ENCODE results near the gene CPA2. TPM values are rescaled to one million over a fixed set of nuclear protein-coding genes. Genes with fewer than 3 reads are reported as not detected.
A peak's percentile ranks its signal among the peaks of the same experiment; 100 is the strongest.

CPA2 gene
- polyA plus RNA-seq, 6 donors from 2014 or later: not detected

DNA sequence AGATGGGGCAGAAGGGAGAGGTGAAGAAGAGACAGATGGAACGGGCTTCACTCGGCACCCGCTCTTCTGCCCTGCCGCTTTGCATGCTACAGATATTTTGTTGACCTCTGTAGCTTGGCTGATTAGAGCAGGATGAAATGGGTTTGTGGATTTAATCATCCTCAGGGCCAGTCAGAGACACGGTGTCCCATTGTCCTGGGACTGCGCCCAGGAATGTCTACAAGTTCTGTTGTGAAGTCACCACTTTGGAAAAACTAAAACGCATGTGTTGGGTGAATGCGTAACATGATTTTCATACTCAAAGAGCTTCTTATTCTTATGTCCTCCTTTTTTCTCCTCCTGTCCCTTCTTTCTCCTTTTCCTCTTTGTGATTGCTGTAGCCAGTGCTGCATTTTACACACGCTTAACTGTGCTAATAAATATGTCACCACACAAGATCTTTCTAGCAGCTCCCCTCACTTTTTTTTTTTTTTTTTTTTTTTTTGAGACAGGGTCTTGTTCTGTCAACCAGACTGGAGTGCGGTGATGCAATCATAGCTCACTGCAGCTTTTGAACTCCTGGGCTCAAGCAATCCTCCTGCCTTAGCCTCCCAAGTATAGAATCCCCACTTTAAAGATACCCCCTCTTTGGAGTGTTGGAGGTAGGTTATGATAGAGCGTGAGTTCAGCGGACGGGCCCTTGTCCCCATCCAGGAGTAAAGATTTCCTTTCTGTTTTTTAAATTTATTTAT lies 29.7 kb downstream of the CPA2 start:
- H3K27me3 Mint-ChIP-seq: peaks cover 0 to 23% (median 0%) of the 10 kb centered on the region in 3 donors
- peaks cover 0 to 12% (median 0%) of the 10 kb centered on the region in 3 donors for H3K4me1 Mint-ChIP-seq
- no peak for DNase-seq
- H3K9me3 Mint-ChIP-seq: no peaks in the 10 kb centered on the region
- peak overlapping the region in 1 of 6 donors; percentile 73 for H3K27ac Mint-ChIP-seq
- no peak overlapping the region for H3K4me3 Mint-ChIP-seq
- ATAC-seq (ENCODE audit: low read depth in 2 of 2): no peak
- H3K36me3 Mint-ChIP-seq: no peaks in the 10 kb centered on the region

GRCh38 chr7:130297628-130298543 lies 31.2 kb downstream of the CPA2 start:
- Mint-ChIP-seq H3K4me1 (peaks cover 0 to 11% (median 0%) of the 10 kb centered on the region in 3 donors), H3K36me3 (no peaks in the 10 kb centered on the region), H3K27ac (no peak overlapping the region), H3K4me3 (no peak overlapping the region), H3K27me3 (peaks cover 0 to 20% (median 5%) of the 10 kb centered on the region in 3 donors), H3K9me3 (no peaks in the 10 kb centered on the region)
- no peak for DNase-seq
- no peak for ATAC-seq (ENCODE audit: low read depth in 2 of 2)

GRCh38 chr7:130298544-130299326 lies 32.1 kb downstream of the CPA2 start:
- Mint-ChIP-seq H3K4me1 (peaks cover 0 to 3% (median 0%) of the 10 kb centered on the region in 3 donors), H3K27ac (peak overlapping the region in 1 of 6 donors; percentile 73), H3K4me3 (no peak overlapping the region), H3K9me3 (no peaks in the 10 kb centered on the region), H3K27me3 (peaks cover 0 to 22% (median 5%) of the 10 kb centered on the region in 3 donors), H3K36me3 (no peaks in the 10 kb centered on the region)
- ATAC-seq (ENCODE audit: low read depth in 2 of 2): no peak
- DNase-seq: no peak

DNA sequence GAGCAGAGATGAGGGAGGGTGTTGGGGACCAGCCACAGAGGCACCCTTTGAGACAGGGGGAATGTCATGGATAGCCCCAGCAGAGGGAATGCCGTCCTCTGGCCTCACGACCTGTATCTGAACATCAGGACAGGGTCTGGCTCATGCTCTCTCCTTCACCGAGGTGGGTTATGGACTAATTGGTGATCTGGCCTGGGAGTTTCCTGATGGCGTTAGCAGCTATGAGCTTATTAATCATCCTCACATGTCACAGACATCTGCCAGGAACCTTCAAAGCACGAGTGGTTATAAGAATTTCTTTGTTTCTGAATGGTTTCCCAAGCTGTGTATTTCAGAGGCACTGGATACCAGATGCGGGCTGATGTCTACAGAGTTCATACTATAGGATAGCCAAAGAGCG lies 33.2 kb downstream of the CPA2 start:
- H3K4me1 Mint-ChIP-seq: no peaks in the 10 kb centered on the region
- no peak overlapping the region for H3K27ac Mint-ChIP-seq
- peaks cover 0 to 24% (median 5%) of the 10 kb centered on the region in 3 donors for H3K27me3 Mint-ChIP-seq
- no peaks in the 10 kb centered on the region for H3K9me3 Mint-ChIP-seq
- ATAC-seq (ENCODE audit: low read depth in 2 of 2): no peak
- no peaks in the 10 kb centered on the region for H3K36me3 Mint-ChIP-seq
- DNase-seq: no peak
- H3K4me3 Mint-ChIP-seq: no peak overlapping the region

DNA sequence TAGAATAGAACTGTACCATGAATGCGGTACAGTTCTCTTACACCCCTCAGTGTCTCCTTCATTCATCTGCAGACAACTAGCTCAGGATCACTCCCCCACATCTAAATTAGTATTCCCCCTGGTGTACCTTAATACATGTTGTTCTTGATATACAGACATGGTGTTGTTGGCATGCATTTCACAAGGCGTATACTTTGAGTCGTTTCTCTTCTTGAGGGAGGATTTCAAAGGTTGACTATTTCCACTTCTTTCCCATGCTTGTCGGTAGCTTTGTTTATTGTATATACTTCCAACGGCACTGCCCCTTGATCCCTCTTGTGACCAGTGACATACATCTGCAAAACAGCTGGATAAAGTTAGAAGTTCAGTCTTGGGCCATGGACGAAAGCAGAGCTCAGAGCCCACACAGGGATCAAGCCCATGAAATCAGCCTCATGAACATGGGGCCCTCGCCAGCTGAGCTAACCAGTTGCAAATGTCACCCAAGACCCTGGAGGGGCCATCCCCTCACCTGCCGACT lies 34.9 kb downstream of the CPA2 start:
- Mint-ChIP-seq H3K36me3 (no peaks in the 10 kb centered on the region), H3K4me3 (no peak overlapping the region), H3K9me3 (no peaks in the 10 kb centered on the region), H3K27ac (no peak overlapping the region), H3K27me3 (peaks cover 0 to 22% (median 5%) of the 10 kb centered on the region in 3 donors), H3K4me1 (no peaks in the 10 kb centered on the region)
- ATAC-seq (ENCODE audit: low read depth in 2 of 2) (no peak), DNase-seq (no peak)

- no peaks in the 10 kb centered on the region for H3K36me3 Mint-ChIP-seq
- H3K9me3 Mint-ChIP-seq: no peaks in the 10 kb centered on the region
- H3K4me3 Mint-ChIP-seq: no peak overlapping the region
- ATAC-seq (ENCODE audit: low read depth in 2 of 2) (no peak), DNase-seq (no peak)
- no peaks in the 10 kb centered on the region for H3K4me1 Mint-ChIP-seq
- H3K27me3 Mint-ChIP-seq: peaks cover 0 to 22% (median 5%) of the 10 kb centered on the region in 3 donors
- H3K27ac Mint-ChIP-seq: no peak overlapping the region
These were observed 36.0 kb downstream of the CPA2 start for GRCh38 chr7:130302649-130303048.

DNA sequence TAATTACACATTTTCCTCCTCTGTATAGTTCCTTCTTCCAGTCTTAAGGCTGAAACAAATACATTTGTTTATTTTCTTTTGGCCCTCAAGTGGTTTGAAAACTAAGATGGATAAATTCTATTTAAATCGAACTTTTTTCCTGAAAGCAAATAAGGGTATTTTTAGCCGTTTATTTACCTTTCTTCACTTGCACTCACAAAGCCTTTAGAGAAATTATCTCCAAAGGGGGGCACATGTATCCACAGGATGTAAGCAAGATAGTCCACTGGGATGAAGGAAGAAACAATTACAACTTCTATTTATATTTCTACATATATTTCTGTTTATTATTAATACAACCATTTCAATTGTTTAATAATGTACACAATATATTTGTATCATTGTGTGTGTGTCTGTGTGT lies 36.5 kb downstream of the CPA2 start:
- Mint-ChIP-seq H3K9me3 (peaks cover 0 to under 1% (median 0%) of the 10 kb centered on the region in 7 donors), H3K4me3 (no peak overlapping the region), H3K27ac (no peak overlapping the region), H3K4me1 (no peaks in the 10 kb centered on the region), H3K36me3 (no peaks in the 10 kb centered on the region), H3K27me3 (peaks cover 0 to 22% (median 5%) of the 10 kb centered on the region in 3 donors)
- DNase-seq: no peak
- no peak for ATAC-seq (ENCODE audit: low read depth in 2 of 2)

- Mint-ChIP-seq H3K27ac (no peak overlapping the region), H3K4me1 (no peaks in the 10 kb centered on the region), H3K36me3 (no peaks in the 10 kb centered on the region), H3K27me3 (peaks cover 0 to 22% (median 5%) of the 10 kb centered on the region in 3 donors), H3K4me3 (no peak overlapping the region), H3K9me3 (peaks cover 0 to 2% (median 0%) of the 10 kb centered on the region in 7 donors)
- ATAC-seq (ENCODE audit: low read depth in 2 of 2): no peak
- no peak for DNase-seq
These were observed 36.9 kb downstream of the CPA2 start for GRCh38 chr7:130303551-130303950.

DNA sequence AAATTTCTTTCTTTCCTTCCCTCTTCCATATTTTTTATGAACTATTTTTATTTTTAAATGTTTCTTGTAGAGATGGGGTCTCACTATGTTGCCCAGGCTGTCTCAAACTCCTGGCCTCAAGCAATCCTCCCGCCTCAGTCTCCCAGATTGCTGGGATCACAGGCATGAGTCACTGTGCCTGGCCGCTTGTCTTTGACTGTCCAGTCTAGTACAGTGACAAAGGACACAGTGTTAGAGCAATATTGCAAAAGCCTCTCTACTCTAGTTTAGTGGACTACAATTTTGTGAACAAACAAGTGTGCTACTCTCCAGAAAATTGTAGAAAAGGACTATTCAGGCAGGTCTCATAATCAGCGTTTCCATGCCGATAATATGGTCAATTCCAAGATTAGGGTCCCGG lies 37.3 kb downstream of the CPA2 start:
- H3K9me3 Mint-ChIP-seq: peaks cover 0 to 2% (median 0%) of the 10 kb centered on the region in 7 donors
- DNase-seq (no peak), ATAC-seq (ENCODE audit: low read depth in 2 of 2) (no peak)
- peaks cover under 1 to 22% (median 5%) of the 10 kb centered on the region in 3 donors for H3K27me3 Mint-ChIP-seq
- no peak overlapping the region for H3K4me3 Mint-ChIP-seq
- H3K4me1 Mint-ChIP-seq: no peaks in the 10 kb centered on the region
- no peak overlapping the region for H3K27ac Mint-ChIP-seq
- no peaks in the 10 kb centered on the region for H3K36me3 Mint-ChIP-seq

DNA sequence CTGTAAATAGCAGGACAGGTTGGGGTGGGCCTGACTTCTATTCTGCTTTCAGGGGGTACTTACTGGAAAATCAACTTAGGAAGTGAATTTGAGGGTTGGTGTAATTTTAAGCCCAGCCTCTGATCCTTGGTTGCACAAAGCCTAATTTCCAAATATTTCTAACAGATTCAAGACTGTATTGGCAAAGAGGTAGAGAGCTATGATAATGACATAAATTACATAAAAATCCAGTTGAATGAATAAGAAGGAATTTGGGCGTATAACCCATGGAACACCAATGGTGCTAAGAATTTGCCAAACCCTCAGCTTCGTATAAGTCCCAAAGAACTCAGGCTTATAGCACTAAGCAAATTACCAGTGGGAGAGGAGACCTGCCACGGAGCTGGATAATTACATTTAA lies 38.2 kb downstream of the CPA2 start:
- Mint-ChIP-seq H3K27ac (no peak overlapping the region), H3K4me3 (no peak overlapping the region), H3K4me1 (no peaks in the 10 kb centered on the region), H3K36me3 (no peaks in the 10 kb centered on the region), H3K27me3 (peaks cover 5 to 22% (median 5%) of the 10 kb centered on the region in 3 donors), H3K9me3 (peaks cover 0 to 2% (median 0%) of the 10 kb centered on the region in 7 donors)
- DNase-seq (no peak), ATAC-seq (ENCODE audit: low read depth in 2 of 2) (no peak)

DNA sequence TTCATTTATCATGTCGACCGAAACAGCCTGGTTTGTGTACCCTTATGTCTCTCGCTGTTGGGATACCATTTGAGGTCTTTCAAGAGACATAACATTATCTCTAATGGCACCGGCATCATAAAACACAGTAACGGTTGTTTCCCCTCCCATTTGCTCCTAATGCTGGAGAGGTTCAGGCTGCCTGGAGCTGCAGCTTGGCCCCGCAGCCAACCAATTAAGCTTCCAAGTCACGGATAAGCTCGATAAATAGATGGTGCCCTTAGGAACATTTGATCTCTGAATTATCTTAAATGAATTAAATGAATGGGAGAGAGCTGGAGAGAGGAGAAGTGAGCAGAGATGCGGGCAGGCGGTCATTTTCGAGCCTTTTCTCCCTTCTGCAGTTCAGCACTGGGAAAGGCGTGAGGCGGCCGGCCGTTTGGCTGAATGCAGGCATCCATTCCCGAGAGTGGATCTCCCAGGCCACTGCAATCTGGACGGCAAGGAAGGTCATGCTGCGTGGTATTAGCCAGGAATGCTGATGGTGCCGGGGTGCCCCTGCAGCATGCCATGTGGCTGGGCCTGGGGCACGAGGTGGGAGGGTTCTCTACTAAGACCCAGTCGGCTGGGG lies 38.9 kb downstream of the CPA2 start:
- Mint-ChIP-seq H3K27me3 (peaks cover 5 to 22% (median 5%) of the 10 kb centered on the region in 3 donors), H3K36me3 (no peaks in the 10 kb centered on the region), H3K27ac (no peak overlapping the region), H3K9me3 (peaks cover 0 to 2% (median 0%) of the 10 kb centered on the region in 7 donors), H3K4me3 (no peak overlapping the region), H3K4me1 (no peaks in the 10 kb centered on the region)
- no peak for ATAC-seq (ENCODE audit: low read depth in 2 of 2)
- no peak for DNase-seq

- Mint-ChIP-seq H3K4me3 (no peak overlapping the region), H3K9me3 (peaks cover 0 to 2% (median 0%) of the 10 kb centered on the region in 7 donors), H3K27me3 (peaks cover 0 to 5% (median 2%) of the 10 kb centered on the region in 3 donors), H3K27ac (no peak overlapping the region), H3K4me1 (no peaks in the 10 kb centered on the region), H3K36me3 (no peaks in the 10 kb centered on the region)
- DNase-seq: no peak
- no peak for ATAC-seq (ENCODE audit: low read depth in 2 of 2)
These were observed 43.3 kb downstream of the CPA2 start for GRCh38 chr7:130309986-130310385.
